ENCODE results near the gene ABHD14A. TPM values are rescaled to one million over a fixed set of nuclear protein-coding genes. Genes with fewer than 3 reads are reported as not detected.
"Not testable (repeated sequence)": the region's sequence is repeated elsewhere in the genome, so short reads cannot be mapped to it uniquely, and the experiment has no call there.

The ABHD14A gene
- total RNA-seq, 4 donors from 2014 or later, result 3.1 to 11.9 (median 8.3) TPM

DNA sequence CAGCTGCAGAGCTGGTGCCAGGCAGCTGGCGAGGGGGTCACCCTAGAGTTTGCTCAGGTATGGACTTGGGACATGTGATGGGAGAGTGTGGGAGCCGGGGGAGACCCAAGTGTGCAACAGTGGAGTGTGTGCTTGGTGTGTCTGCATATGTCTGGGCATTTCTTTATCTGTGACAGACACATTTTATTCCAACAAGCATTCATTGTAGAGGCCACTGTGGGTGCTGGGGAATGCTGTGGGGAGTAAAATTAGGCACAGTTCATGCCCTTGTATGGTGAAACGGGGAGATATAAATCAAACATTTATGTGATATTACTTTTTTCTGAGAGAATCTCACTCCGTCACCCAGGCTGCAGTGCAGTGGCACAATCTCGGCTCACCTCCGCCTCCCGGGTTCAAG, 12.7 kb downstream of the ABHD14A start:
- TF ChIP-seq, protein P1, sequence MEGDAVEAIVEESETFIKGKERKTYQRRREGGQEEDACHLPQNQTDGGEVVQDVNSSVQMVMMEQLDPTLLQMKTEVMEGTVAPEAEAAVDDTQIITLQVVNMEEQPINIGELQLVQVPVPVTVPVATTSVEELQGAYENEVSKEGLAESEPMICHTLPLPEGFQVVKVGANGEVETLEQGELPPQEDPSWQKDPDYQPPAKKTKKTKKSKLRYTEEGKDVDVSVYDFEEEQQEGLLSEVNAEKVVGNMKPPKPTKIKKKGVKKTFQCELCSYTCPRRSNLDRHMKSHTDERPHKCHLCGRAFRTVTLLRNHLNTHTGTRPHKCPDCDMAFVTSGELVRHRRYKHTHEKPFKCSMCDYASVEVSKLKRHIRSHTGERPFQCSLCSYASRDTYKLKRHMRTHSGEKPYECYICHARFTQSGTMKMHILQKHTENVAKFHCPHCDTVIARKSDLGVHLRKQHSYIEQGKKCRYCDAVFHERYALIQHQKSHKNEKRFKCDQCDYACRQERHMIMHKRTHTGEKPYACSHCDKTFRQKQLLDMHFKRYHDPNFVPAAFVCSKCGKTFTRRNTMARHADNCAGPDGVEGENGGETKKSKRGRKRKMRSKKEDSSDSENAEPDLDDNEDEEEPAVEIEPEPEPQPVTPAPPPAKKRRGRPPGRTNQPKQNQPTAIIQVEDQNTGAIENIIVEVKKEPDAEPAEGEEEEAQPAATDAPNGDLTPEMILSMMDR (IDR thresholded peaks at IDR 0.05), result no peak
- no peak for TF ChIP-seq POLR2A (IDR thresholded peaks at IDR 0.05)
- H3K36me3 ChIP-seq, result peaks cover 15% of the 10 kb centered on the region
- peaks cover 20% of the 10 kb centered on the region for H3K4me1 ChIP-seq
- 91% methylated on average over 6 of the region's 7 CpGs for WGBS
- no peak for DNase-seq (ENCODE audit: low spot score in 2 of 2)
- no peaks in the 10 kb centered on the region for H3K9me3 ChIP-seq
- no peak overlapping the region for H3K4me3 ChIP-seq
- H3K27me3 ChIP-seq, result no peaks in the 10 kb centered on the region
- H3K27ac ChIP-seq, result no peak overlapping the region

- peaks cover 24% of the 10 kb centered on the region for H3K36me3 ChIP-seq
- DNase-seq (ENCODE audit: low spot score in 2 of 2), result no peak
- TF ChIP-seq POLR2A (IDR thresholded peaks at IDR 0.05) (no peak), POLR2AphosphoS5 (IDR thresholded peaks at IDR 0.05) (no peak), EP300 (IDR thresholded peaks at IDR 0.05) (no peak)
- TF ChIP-seq, protein P1 (IDR thresholded peaks at IDR 0.05), result no peak
- WGBS, result 75% methylated on average over 14 of the region's 15 CpGs
- H3K4me1 ChIP-seq, result peaks cover 14% of the 10 kb centered on the region
- no peak overlapping the region for H3K27ac ChIP-seq
- no peaks in the 10 kb centered on the region for H3K9me3 ChIP-seq
- H3K27me3 ChIP-seq, result no peaks in the 10 kb centered on the region
- no peak overlapping the region for H3K4me3 ChIP-seq
These were observed 13.7 kb downstream of the ABHD14A start for GRCh38 chr3:51988286-51989146.

DNA sequence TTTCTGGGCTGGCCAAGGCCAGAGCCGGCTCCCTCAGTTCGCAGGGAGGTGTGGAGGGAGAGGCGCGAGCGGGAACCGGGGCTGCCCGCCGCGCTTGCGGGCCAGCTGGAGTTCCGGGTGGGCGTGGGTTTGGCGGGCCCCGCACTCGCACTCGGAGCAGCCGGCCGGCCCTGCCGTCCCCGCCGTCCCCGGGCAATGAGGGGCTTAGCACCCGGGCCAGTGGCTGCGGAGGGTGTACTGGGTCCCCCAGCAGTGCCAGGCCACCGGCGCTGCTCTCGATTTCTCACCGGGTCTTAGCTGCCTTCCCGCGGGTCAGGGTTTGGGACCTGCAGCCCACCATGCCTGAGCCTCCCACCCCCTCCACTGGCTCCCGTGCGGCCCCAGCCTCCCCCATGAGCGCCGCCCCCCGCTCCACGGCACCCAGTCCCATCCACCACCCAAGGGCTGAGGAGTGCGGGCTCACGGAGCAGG, 15.7 kb downstream of the ABHD14A start:
- Histone ChIP-seq H3K36me3 (peaks cover 38% of the 10 kb centered on the region), H3K4me1 (peaks cover 23% of the 10 kb centered on the region)
- WGBS, result 92% methylated on average over 7 of the region's 38 CpGs
- DNase-seq (ENCODE audit: low spot score in 2 of 2); H3K27me3 ChIP-seq; H3K27ac ChIP-seq; H3K9me3 ChIP-seq; H3K4me3 ChIP-seq: not testable (repeated sequence)

DNA sequence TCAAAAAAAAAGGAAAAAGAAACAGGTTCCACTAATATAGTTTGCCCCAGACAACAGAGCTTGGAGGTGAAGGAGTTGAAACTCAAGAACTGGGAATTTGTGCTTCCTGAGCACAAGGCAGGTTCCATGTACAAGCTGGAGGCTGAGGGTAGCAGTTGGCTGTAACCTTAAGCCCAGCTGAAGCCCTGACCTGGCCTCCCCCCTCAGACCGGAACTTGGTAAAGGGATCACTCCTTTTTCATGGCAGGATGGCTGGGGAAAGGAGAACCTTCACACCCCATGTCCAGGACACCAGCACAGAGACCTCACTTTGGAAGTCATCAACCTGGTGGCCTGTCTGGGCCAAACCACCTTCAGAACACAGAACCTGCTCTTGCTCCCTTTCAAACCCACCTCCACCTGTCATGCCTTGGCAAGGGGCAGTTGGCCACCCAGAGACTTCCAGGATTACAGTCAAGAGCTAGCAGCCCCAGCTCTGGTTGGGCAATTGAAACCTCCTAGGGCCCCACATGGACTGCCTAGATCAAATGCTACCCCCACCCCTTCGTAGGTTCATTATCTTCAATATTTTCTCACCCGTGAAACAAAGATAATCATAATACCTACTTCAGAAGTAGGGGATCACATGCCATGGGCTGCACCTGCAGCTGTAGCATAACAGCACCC, 17.3 kb downstream of the ABHD14A start:
- Histone ChIP-seq H3K4me3 (no peak overlapping the region), H3K27ac (no peak overlapping the region), H3K9me3 (no peaks in the 10 kb centered on the region), H3K27me3 (no peaks in the 10 kb centered on the region), H3K4me1 (peaks cover 28% of the 10 kb centered on the region), H3K36me3 (peaks cover 38% of the 10 kb centered on the region)
- no peak for DNase-seq (ENCODE audit: low spot score in 2 of 2)
- TF ChIP-seq EP300 (IDR thresholded peaks at IDR 0.05) (no peak), POLR2AphosphoS5 (IDR thresholded peaks at IDR 0.05) (no peak), POLR2A (IDR thresholded peaks at IDR 0.05) (no peak)
- TF ChIP-seq, protein P1 (IDR thresholded peaks at IDR 0.05), result no peak
- WGBS, result 86% methylated on average over 3 of the region's 3 CpGs

GRCh38 chr3:51993657-51994056, 18.8 kb downstream of the ABHD14A start:
- 83% methylated on average over 2 of the region's 13 CpGs for WGBS
- not testable (repeated sequence) for H3K4me3 ChIP-seq; H3K9me3 ChIP-seq; H3K27me3 ChIP-seq; DNase-seq (ENCODE audit: low spot score in 2 of 2); H3K27ac ChIP-seq
- Histone ChIP-seq H3K36me3 (peaks cover 38% of the 10 kb centered on the region), H3K4me1 (peaks cover 28% of the 10 kb centered on the region)

GRCh38 chr3:51994530-51994929, 19.7 kb downstream of the ABHD14A start:
- Histone ChIP-seq H3K27me3 (no peaks in the 10 kb centered on the region), H3K9me3 (no peaks in the 10 kb centered on the region), H3K36me3 (peaks cover 38% of the 10 kb centered on the region), H3K4me1 (peaks cover 28% of the 10 kb centered on the region), H3K27ac (peak overlapping the region; percentile 88), H3K4me3 (peak overlapping the region; percentile 92)
- WGBS, result 100% methylated on average over 1 of the region's 2 CpGs
- TF ChIP-seq EP300 (IDR thresholded peaks at IDR 0.05) (no peak), POLR2AphosphoS5 (IDR thresholded peaks at IDR 0.05) (no peak), POLR2A (IDR thresholded peaks at IDR 0.05) (no peak)
- TF ChIP-seq, protein P1 (IDR thresholded peaks at IDR 0.05), result no peak
- no peak for DNase-seq (ENCODE audit: low spot score in 2 of 2)
